NCI-H82 (cell line): Measurements from ENCODE around the gene CDR2.
"Not testable (repeated sequence)": the region's sequence is repeated elsewhere in the genome, so short reads cannot be mapped to it uniquely, and the experiment has no call there.

Source experiments
- DNase-seq: peaks from one replicate; lab custom pipeline; 2025; lab: John Stamatoyannopoulos, UW

CDR2 gene

DNA sequence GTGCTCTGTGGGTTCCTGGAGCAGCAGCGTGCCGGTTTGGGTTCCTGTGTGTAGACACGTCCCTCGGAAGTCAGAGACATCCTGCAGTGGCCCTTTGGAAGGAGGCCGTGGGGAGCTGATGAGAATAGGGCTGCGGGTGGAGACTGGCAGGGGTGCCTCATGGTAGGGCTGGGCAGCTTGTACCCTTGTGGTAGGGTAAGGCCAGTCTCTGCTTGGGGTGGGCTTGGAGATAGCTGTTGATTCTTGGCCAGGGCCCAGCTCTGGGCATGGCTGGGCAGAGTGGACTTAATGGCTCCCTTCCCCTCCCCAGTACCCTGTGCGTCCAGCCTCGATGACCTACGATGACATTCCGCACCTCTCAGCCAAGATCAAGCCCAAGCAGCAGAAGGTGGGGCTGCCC, 66.6 kb downstream of the CDR2 start:
- no peak for DNase-seq

DNA sequence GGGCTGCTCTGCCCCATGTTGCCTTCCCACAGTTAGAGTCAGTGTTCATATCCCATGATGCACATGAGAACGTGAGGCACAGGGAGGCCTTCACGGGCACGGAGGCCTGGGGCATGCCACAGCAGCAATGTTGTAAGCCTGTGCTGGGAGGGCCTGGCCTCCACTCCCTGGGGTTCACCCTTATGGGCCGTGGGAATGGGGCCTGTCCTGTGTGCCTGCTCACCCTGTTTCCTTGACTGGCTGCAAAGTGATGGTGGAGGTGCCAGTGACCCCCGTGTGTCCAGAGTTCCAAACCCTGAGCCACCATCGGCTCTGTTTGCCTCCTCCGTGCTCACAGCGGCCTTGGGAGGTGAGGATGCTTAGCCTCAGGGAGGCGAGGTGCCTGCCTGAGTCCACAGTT, 67.6 kb downstream of the CDR2 start:
- no peak for DNase-seq

- no peak for DNase-seq
Observed at GRCh38 chr16:22304411-22304810, 70.0 kb downstream of the CDR2 start.

GRCh38 chr16:22302776-22303363, 71.5 kb downstream of the CDR2 start:
- DNase-seq = no peak

- DNase-seq = not testable (repeated sequence)
Observed at GRCh38 chr16:22301423-22301822, 73.0 kb downstream of the CDR2 start.

GRCh38 chr16:22300427-22301071, 73.9 kb downstream of the CDR2 start:
- DNase-seq = peak; percentile 75

DNA sequence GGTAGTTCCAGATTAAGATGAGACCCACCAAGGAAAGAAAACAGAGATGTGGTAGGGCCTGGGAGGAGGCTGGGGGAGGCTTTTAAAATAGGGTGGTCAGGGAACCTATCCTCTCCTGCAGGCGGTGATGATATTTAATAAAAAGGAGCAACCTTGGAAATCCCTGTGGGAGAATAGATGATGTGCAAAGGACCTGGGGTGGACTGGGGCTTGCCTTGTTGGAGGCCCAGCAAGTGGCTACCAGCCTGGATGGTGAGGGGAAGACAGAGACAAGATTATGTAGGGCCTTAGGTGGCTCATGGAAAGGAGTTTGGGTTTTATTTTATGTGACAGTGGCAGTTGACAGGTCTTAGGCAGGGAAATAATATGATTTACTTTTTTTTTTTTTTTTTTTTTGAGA, 75.4 kb downstream of the CDR2 start:
- DNase-seq = no peak

DNA sequence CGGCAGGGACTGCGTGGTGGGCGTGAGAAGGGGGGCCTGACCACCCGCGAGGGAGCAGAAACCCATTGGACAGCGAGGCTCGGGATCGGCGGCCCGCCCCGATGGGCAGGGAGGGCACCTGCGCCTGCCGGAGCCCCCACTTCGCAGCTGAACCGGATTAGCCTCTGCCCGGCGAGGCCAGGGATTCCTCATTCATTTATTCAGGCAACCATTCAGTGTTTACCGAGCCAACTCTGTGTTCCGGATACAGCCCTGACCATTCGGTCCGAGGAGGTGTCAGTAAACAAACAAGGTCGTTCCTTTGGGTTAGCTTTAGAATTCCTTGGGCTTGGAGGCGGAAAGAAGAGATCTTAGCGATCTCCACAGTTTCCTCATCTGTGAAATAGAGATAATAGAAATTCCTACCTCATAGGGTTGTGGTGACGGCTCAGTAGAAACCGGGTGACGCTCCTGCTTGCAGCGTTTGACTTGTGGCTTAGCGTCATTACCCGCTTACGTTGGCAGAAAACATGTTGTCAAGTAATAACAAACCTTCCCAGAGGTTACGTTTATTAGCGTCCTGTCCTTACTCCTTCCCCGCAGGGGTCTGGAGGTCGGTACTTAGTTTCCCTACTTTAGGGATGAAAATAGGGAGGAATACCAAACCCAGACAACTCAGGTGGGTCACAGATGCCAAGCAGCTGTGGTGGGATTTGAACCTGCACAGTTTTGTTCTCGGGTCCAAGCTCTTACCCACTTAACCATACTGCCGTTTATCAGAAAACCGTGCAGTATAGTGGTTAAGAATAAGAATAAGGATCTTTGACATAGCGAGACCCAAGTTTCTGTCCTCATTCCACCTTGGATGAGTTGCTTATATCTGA, 76.3 kb downstream of the CDR2 start:
- DNase-seq = peak; percentile 91

- peak; percentile 98 for DNase-seq
Observed at GRCh38 chr16:22297114-22297870, 77.1 kb downstream of the CDR2 start, which contains the start of gene POLR3E. Gene POLR3E (plus strand): TSS chr16:22297409. CDS start chr16:22302969, 5,560 bp downstream.

GRCh38 chr16:22296225-22297113, 78.0 kb downstream of the CDR2 start:
- peak; percentile 96 for DNase-seq
